A549 (cell line): ENCODE data around the gene HOXB5. TPM values are rescaled to one million over a fixed set of nuclear protein-coding genes. Genes with fewer than 3 reads are reported as not detected.

Source experiments
- ATAC-seq, 2 experiments: fragments of 200-7000 bp in 1 of 2; fragments of >200 bp in 1 of 2; cut with Nextera tagmentation in 1 of 2; cut with Tn5 transposase in 1 of 2; 3 replicates each; pipeline versions ENCODE4 v1.8.0 to v1.9.1; 2018 to 2020; ENCODE audit warnings: mild to moderate bottlenecking in 1 of 2, moderate library complexity in 1 of 2
- CTCF ChIA-PET: fragments of 300-600 bp; sonication (Branson Sonifier 250); formaldehyde crosslinking; extraction: SDS; loops from one replicate; lab custom pipeline; 2021; ENCODE audit warnings: antibody characterized with exemption, inconsistent platforms; lab: Yijun Ruan, JAX
- POLR2A ChIA-PET: fragments of 350-600 bp; formaldehyde crosslinking; extraction: SDS; loops from one replicate; lab custom pipeline; 2021; ENCODE audit warnings: antibody characterized with exemption, inconsistent platforms; lab: Yijun Ruan, JAX
- DNase-seq, 2 experiments: peaks; one replicate each; pipeline versions ENCODE4 v3.0.0 to v3.0.0-alpha.2; 2011 to 2016; ENCODE audit warnings: low read depth in 1 of 2, low spot score in 1 of 2
- FAIRE-seq: peaks from 2 replicates; lab custom pipeline; 2011; peaks lifted over from hg19 to GRCh38; lab: Jason Lieb, UNC
- H3K27ac ChIP-seq, 2 experiments: fragments of >200 bp; sonication (Bioruptor Twin); formaldehyde crosslinking; 3 replicates each; pipeline ENCODE4 v1.5.1; 2016 to 2017
- H3K4me1 ChIP-seq: fragments of >200 bp; sonication (Bioruptor Twin); formaldehyde crosslinking; 3 replicates; pipeline ENCODE4 v1.6.1; 2016
- H3K4me2 ChIP-seq: fragments of >200 bp; sonication (Bioruptor Twin); formaldehyde crosslinking; 3 replicates; pipeline ENCODE4 v1.6.1; 2016
- H3K4me3 ChIP-seq: fragments of >200 bp; sonication (Bioruptor Twin); formaldehyde crosslinking; 3 replicates; pipeline ENCODE4 v1.5.1; 2016
- H3K9me3 ChIP-seq: fragments of >200 bp; sonication (Bioruptor Twin); formaldehyde crosslinking; 3 replicates; pipeline ENCODE4 v1.6.1; 2016
- BCL3 ChIP-seq: fragments of >200 bp; sonication (Bioruptor Twin); formaldehyde crosslinking; IDR thresholded peaks from 3 replicates; pipeline ENCODE4 v1.6.1; 2016
- CBX2 ChIP-seq: fragments of 200-600 bp; sonication (generic); IDR thresholded peaks from 2 replicates; pipeline ENCODE4 v1.6.1; 2016; ENCODE audit warnings: low read depth, mild to moderate bottlenecking, borderline replicate concordance
- CBX8 ChIP-seq: fragments of 200-600 bp; sonication (generic); IDR thresholded peaks from 2 replicates; pipeline ENCODE4 v1.6.1; 2016
- FOSL2 ChIP-seq, 2 experiments: fragments of 450-650 bp in 1 of 2; fragments of >200 bp in 1 of 2; sonication (Bioruptor Twin) in 1 of 2; formaldehyde crosslinking; IDR thresholded peaks; 2 replicates each; pipeline versions ENCODE4 v1.5.0 to v1.6.1; 2016 to 2020; ENCODE audit warnings: mild to moderate bottlenecking in 1 of 2, moderate library complexity in 1 of 2
- HOXB5 ChIP-seq: fragments of 250-450 bp; sonication (Bioruptor Pico); IDR thresholded peaks from 2 replicates; pipeline ENCODE4 v1.5.0; 2020; ENCODE audit warnings: mild to moderate bottlenecking, moderate library complexity
- JUN ChIP-seq, 2 experiments: fragments of >200 bp; sonication (Bioruptor Twin); formaldehyde crosslinking; IDR thresholded peaks; 2 replicates in 1 of 2; 3 replicates in 1 of 2; pipeline ENCODE4 v1.6.1; 2016 to 2017
- JUNB ChIP-seq: fragments of >200 bp; sonication (Bioruptor Twin); formaldehyde crosslinking; IDR thresholded peaks from 2 replicates; pipeline ENCODE4 v1.6.1; 2016
- KDM5A ChIP-seq: fragments of 200-600 bp; sonication (generic); IDR thresholded peaks from 2 replicates; pipeline ENCODE4 v1.6.1; 2016; ENCODE audit warnings: antibody characterized with exemption, mild to moderate bottlenecking
- MAFK ChIP-seq: fragments of 450-650 bp; IDR thresholded peaks from 2 replicates; pipeline ENCODE4 v1.6.1; 2014; ENCODE audit not compliant: partially characterized antibody
- MYC ChIP-seq: IDR thresholded peaks from 2 replicates; pipeline ENCODE4 v1.6.1; 2012; ENCODE audit warnings: mild to moderate bottlenecking, inconsistent platforms, low read length, improper control_type of control experiment, borderline replicate concordance
- NFE2L2 ChIP-seq: fragments of 150-350 bp; conservative IDR thresholded peaks from 2 replicates; pipeline ENCODE4 v1.6.1; 2014; ENCODE audit warnings: low read length
- PBX3 ChIP-seq: IDR thresholded peaks from 2 replicates; pipeline ENCODE4 v1.6.1; 2012
- PHF8 ChIP-seq: fragments of 200-600 bp; sonication (generic); IDR thresholded peaks from 2 replicates; pipeline ENCODE4 v1.6.1; 2016; ENCODE audit warnings: low read depth, mild to moderate bottlenecking, antibody characterized with exemption, moderate library complexity, borderline replicate concordance
- RARB ChIP-seq: fragments of 250-450 bp; sonication (Bioruptor Pico); IDR thresholded peaks from 2 replicates; pipeline ENCODE4 v1.8.0; 2021; ENCODE audit warnings: mild to moderate bottlenecking, moderate library complexity
- RNF2 ChIP-seq: fragments of 200-600 bp; sonication (generic); IDR thresholded peaks from 2 replicates; pipeline ENCODE4 v1.6.1; 2016; ENCODE audit warnings: low read depth, mild to moderate bottlenecking, antibody characterized with exemption, moderate library complexity, borderline replicate concordance
- SMC3 ChIP-seq: fragments of >200 bp; sonication (Bioruptor Twin); formaldehyde crosslinking; IDR thresholded peaks from 3 replicates; pipeline ENCODE4 v1.6.1; 2018; ENCODE audit warnings: inconsistent platforms
- TFCP2L1 ChIP-seq: fragments of 250-450 bp; sonication (Bioruptor Pico); IDR thresholded peaks from 2 replicates; pipeline ENCODE4 v1.5.0; 2021; ENCODE audit warnings: mild to moderate bottlenecking
- WGBS: methylation state at CpG from one replicate; pipeline ENCODE4 v1.1.6; 2017; ENCODE audit errors: missing lambda C conversion rate; 5-methylcytosine and 5-hydroxymethylcytosine counted together
- polyA plus RNA-seq, 4 experiments: library from polyadenylated mRNA; depleted of rRNA in 3 of 4; stranded (reverse); fragments of >200 nt; fragmentation: RNase III in 1 of 4; extraction: RNeasy Plus Mini Kit Qiagen cat#74134 plus additional on column Dnase treatment in 1 of 4; gene quantifications; 2 replicates in 3 of 4; 3 replicates in 1 of 4; pipeline ENCODE4 v1.2.3, GENCODE V29; 2011 to 2017
- TF ChIP-seq, protein P1 (sequence below): IDR thresholded peaks from 2 replicates; pipeline ENCODE4 v1.6.1; 2012
- TF ChIP-seq, protein P2 (sequence below): fragments of >200 bp; sonication (Bioruptor Twin); formaldehyde crosslinking; IDR thresholded peaks from 2 replicates; pipeline ENCODE4 v1.6.1; 2016
- TF ChIP-seq, protein P3 (sequence below): fragments of 200-600 bp; sonication (generic); IDR thresholded peaks from 2 replicates; pipeline ENCODE4 v1.6.1; 2016; ENCODE audit warnings: antibody characterized with exemption, mild to moderate bottlenecking, moderate library complexity

Gene HOXB5
- polyA plus RNA-seq, 2 of the 4 experiments (the other 2 are of a cell fraction) = 2.5 to 3.0 TPM

- peak overlapping the region; percentile 97 for H3K27ac ChIP-seq
- FAIRE-seq (no peak), DNase-seq (no peak), ATAC-seq (no peak)
- no peaks in the 10 kb centered on the region for H3K9me3 ChIP-seq
- ChIA-PET POLR2A (interaction anchor here (0.7 to 2.0 kb wide), 4 partner anchors 13 to 454 kb away, joined by 3 to 10 read pairs (median 4); partner anchors contain the start of gene HOXB9), CTCF (interaction anchor here (0.7 to 3.0 kb wide), 9 partner anchors 36 to 341 kb away, joined by 3 to 11 read pairs (median 4); partner anchors contain the start of gene HOXB5)
- H3K4me1 ChIP-seq = peaks cover 32% of the 10 kb centered on the region
- no peak for TF ChIP-seq CBX2
- H3K4me3 ChIP-seq = peak overlapping the region; percentile 60
- peak overlapping the region; percentile 89 for H3K4me2 ChIP-seq
- WGBS = 51% methylated on average over 5 of the region's 5 CpGs
These were observed 37.4 kb downstream of the HOXB5 start for GRCh38 chr17:48556229-48556575.

DNA sequence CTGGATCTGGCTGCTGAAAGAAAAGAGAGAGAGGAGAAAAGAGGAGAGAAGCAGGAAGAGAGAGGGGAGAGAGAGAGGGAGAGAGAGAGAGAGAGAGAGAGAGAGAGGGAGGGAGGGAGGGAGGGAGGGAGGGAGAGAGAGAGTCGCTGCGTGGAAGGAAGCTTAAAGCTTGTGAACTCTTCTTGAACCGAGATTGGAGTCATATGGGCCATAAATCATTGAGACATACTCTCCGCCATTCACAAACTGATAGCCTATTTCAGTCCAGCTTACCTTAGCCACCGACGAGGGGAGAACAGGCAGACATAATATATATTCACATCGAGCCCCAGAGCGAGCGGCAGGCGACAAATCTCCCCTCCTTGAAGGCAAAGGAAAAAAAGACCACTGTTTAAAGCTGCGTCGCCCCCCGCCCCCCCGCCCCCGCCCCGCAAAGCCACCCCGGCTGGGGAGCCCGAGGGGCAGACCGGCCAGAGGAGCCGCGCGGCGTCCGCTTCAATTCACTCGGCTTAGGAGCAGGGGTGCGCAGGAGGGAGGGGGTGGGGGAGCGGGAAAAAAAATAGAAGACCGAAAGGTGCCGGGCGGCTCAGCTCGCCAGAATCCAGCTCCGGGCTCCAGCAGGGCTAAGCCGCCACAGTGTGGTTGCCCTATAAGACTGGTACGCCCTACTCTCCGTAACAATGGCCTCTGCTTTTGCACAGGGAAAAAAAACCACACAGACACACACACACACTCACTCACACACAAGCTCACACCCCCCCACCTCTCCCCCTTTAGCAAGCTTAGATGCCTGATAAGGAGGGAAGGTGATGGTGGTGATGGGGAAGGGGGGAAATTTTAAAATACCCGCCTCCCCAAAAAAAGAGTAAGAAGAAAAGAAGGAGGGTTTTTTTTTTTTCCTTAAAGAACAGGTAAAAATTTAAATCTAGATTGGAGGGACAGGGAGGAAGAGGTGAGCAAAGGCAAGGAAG, 38.0 kb downstream of the HOXB5 start:
- POLR2A ChIA-PET = interaction anchor here (0.5 to 2.0 kb wide), 11 partner anchors 9 to 1575 kb away, joined by 3 to 10 read pairs (median 4); partner anchors contain the start of gene HOXB9
- Histone ChIP-seq H3K9me3 (no peaks in the 10 kb centered on the region), H3K4me1 (peaks cover 31% of the 10 kb centered on the region), H3K4me3 (peak overlapping the region; percentile 60), H3K4me2 (peak overlapping the region; percentile 89), H3K27ac (peak overlapping the region; percentile 97)
- DNase-seq = peak; percentile 83 to 93
- peak; percentile 72 to 75 for ATAC-seq
- CTCF ChIA-PET = interaction anchor here (0.6 to 3.0 kb wide), 11 partner anchors 21 to 340 kb away, joined by 3 to 11 read pairs (median 5); partner anchors contain the start of gene HOXB5
- TF ChIP-seq SMC3 (peak; percentile 20; the same call in 1 of the 3 replicates), MAFK (no peak), RARB (CRISPR knock-in tag) (no peak), NFE2L2 (no peak), HOXB5 (CRISPR knock-in tag) (peak; percentile 95), PBX3 (peak; percentile 71; the same call in 1 of the 2 replicates), RNF2 (no peak), FOSL2 (IDR thresholded peaks at IDR 0.05) (no peak), FOSL2 (CRISPR knock-in tag; IDR thresholded peaks at IDR 0.05) (no peak), JUNB (no peak), BCL3 (peak; percentile 59; the same call in 1 of the 3 replicates), CBX8 (no peak), CBX2 (no peak), MYC (no peak), KDM5A (no peak), PHF8 (no peak), JUN (IDR thresholded peaks at IDR 0.05) (peak; percentile 40 to 45; a peak in 2 of 5 replicates), TFCP2L1 (CRISPR knock-in tag) (no peak)
- TF ChIP-seq, protein P1, sequence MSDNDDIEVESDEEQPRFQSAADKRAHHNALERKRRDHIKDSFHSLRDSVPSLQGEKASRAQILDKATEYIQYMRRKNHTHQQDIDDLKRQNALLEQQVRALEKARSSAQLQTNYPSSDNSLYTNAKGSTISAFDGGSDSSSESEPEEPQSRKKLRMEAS = no peak
- TF ChIP-seq, protein P2, sequence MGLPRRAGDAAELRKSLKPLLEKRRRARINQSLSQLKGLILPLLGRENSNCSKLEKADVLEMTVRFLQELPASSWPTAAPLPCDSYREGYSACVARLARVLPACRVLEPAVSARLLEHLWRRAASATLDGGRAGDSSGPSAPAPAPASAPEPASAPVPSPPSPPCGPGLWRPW = no peak
- TF ChIP-seq, protein P3, sequence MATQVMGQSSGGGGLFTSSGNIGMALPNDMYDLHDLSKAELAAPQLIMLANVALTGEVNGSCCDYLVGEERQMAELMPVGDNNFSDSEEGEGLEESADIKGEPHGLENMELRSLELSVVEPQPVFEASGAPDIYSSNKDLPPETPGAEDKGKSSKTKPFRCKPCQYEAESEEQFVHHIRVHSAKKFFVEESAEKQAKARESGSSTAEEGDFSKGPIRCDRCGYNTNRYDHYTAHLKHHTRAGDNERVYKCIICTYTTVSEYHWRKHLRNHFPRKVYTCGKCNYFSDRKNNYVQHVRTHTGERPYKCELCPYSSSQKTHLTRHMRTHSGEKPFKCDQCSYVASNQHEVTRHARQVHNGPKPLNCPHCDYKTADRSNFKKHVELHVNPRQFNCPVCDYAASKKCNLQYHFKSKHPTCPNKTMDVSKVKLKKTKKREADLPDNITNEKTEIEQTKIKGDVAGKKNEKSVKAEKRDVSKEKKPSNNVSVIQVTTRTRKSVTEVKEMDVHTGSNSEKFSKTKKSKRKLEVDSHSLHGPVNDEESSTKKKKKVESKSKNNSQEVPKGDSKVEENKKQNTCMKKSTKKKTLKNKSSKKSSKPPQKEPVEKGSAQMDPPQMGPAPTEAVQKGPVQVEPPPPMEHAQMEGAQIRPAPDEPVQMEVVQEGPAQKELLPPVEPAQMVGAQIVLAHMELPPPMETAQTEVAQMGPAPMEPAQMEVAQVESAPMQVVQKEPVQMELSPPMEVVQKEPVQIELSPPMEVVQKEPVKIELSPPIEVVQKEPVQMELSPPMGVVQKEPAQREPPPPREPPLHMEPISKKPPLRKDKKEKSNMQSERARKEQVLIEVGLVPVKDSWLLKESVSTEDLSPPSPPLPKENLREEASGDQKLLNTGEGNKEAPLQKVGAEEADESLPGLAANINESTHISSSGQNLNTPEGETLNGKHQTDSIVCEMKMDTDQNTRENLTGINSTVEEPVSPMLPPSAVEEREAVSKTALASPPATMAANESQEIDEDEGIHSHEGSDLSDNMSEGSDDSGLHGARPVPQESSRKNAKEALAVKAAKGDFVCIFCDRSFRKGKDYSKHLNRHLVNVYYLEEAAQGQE = no peak
- no peak for FAIRE-seq
- 25% methylated on average over 21 of the region's 36 CpGs for WGBS
